Fibroblast of villous mesenchyme (primary cell): ENCODE results near the gene ZNF532. TPM values are rescaled to one million over a fixed set of nuclear protein-coding genes. Genes with fewer than 3 reads are reported as not detected.
A peak's percentile ranks its signal among the peaks of the same experiment; 100 is the strongest.

Experiments
- DNase-seq: peaks from one replicate; pipeline ENCODE4 v3.0.0-alpha.2; 2010; ENCODE audit warnings: low read depth
- H3K4me3 ChIP-seq: 2 replicates; pipeline ENCODE4 v1.5.1; 2011; ENCODE audit warnings: low read depth, mild to moderate bottlenecking, low read length
- CTCF ChIP-seq: IDR thresholded peaks from 2 replicates; pipeline ENCODE4 v1.5.1; 2012; ENCODE audit warnings: low read depth, mild to moderate bottlenecking, low read length; ENCODE audit not compliant: insufficient read depth
- total RNA-seq: library from RNA; depleted of rRNA; stranded (reverse); fragments of >200 nt; gene quantifications from 2 replicates; pipeline ENCODE4 v1.2.3, GENCODE V29; 2012

Gene ZNF532
- total RNA-seq, 1 donor, result 45.8 TPM

GRCh38 chr18:58867281-58867961 lies 2.7 kb downstream of the ZNF532 start:
- DNase-seq, result no peak

GRCh38 chr18:58868440-58868839 lies 3.8 kb downstream of the ZNF532 start:
- no peak overlapping the region for H3K4me3 ChIP-seq
- TF ChIP-seq CTCF, result no peak
- DNase-seq, result no peak

More at GRCh38 chr18:58867281-58867961, 2.7 kb downstream of the ZNF532 start:
- no peak for TF ChIP-seq CTCF
- H3K4me3 ChIP-seq, result peak overlapping the region; percentile 45

- no peak for TF ChIP-seq CTCF
- no peak for DNase-seq
- H3K4me3 ChIP-seq, result no peak overlapping the region
These were observed 5.5 kb downstream of the ZNF532 start for GRCh38 chr18:58870130-58870529.

- no peak for DNase-seq
- TF ChIP-seq CTCF, result no peak
- no peak overlapping the region for H3K4me3 ChIP-seq
These were observed 5.9 kb downstream of the ZNF532 start for GRCh38 chr18:58870621-58871020.

- H3K4me3 ChIP-seq, result no peak overlapping the region
- no peak for TF ChIP-seq CTCF
- DNase-seq, result no peak
These were observed 7.1 kb downstream of the ZNF532 start for GRCh38 chr18:58871514-58872420.

GRCh38 chr18:58878640-58879039 lies 14.0 kb downstream of the ZNF532 start:
- no peak for DNase-seq
- TF ChIP-seq CTCF, result no peak
- H3K4me3 ChIP-seq, result no peak overlapping the region
